Upper lobe of right lung (tissue), 1 donor: Measurements from ENCODE around the gene TAS2R43. TPM values are rescaled to one million over a fixed set of nuclear protein-coding genes. Genes with fewer than 3 reads are reported as not detected.
"Not testable (repeated sequence)": the region's sequence is repeated elsewhere in the genome, so short reads cannot be mapped to it uniquely, and the experiment has no call there.

Source experiments
- ATAC-seq: fragments of 200-7000 bp; cut with Tn5 transposase; one replicate; pipeline ENCODE4 v1.9.1; 2020; ENCODE audit warnings: mild to moderate bottlenecking, moderate library complexity
- DNase-seq: peaks from one replicate; pipeline ENCODE4 v3.0.0-alpha.2; 2020
- H3K27ac ChIP-seq: fragments of 200-600 bp; one replicate; pipeline ENCODE4 v1.8.0; 2022
- H3K27me3 ChIP-seq: fragments of 200-600 bp; one replicate; pipeline ENCODE4 v1.8.0; 2022; ENCODE audit warnings: mild to moderate bottlenecking
- H3K36me3 ChIP-seq: fragments of 200-600 bp; one replicate; pipeline ENCODE4 v1.8.0; 2022
- H3K4me1 ChIP-seq: fragments of 200-600 bp; one replicate; pipeline ENCODE4 v1.8.0; 2022
- H3K4me3 ChIP-seq: fragments of 200-600 bp; one replicate; pipeline ENCODE4 v1.8.0; 2022; ENCODE audit warnings: mild to moderate bottlenecking
- H3K9me3 ChIP-seq: fragments of 200-600 bp; one replicate; pipeline ENCODE4 v1.8.0; 2022
- intact Hi-C: fragments of 100-400 bp; cut with DNase I; formaldehyde crosslinking; loops from one replicate; pipeline ENCODE4 v1.11.0; 2022
- total RNA-seq: library from RNA; stranded (reverse); fragmentation: NEBNext Ultra II Directional; extraction: Animal tissue kit (Norgen Biotek cat#: 25700); gene quantifications from one replicate; pipeline ENCODE4 v1.2.1, GENCODE V29; 2021
- TF ChIP-seq, protein P1 (sequence below): fragments of 200-600 bp; IDR thresholded peaks from one replicate; pipeline ENCODE4 v1.8.0; 2022; ENCODE audit warnings: antibody characterized with exemption
- donor health status: DM: no; HTN: yes; CAD: no; lungs with severe emphysema.

TAS2R43 gene
- total RNA-seq, 1 donor from 2014 or later, result not detected

DNA sequence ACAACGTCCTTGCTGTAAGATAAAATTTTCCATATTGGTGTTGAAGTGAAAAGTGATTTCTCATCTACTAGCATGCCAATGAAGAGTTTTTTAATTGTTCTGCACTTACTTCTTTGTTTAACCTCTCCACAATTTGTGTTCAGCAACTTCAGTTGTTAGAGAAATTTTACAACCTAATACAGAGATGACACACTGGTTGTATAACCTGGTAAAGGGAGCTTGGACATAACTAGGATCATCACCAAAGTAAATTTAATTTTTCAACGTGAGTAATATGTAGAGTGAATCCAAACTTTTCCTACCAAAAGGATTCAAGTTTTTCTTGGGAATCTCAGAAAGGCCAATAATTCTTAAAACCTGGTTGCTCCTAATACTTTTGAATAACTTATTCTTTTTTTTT, 13.4 kb upstream of the TAS2R43 start:
- intact Hi-C loops, result no loop called here
- Histone ChIP-seq H3K4me3 (no peak overlapping the region), H3K27ac (no peak overlapping the region), H3K27me3 (no peaks in the 10 kb centered on the region), H3K9me3 (no peaks in the 10 kb centered on the region), H3K36me3 (no peaks in the 10 kb centered on the region), H3K4me1 (no peaks in the 10 kb centered on the region)
- DNase-seq, result no peak
- ATAC-seq, result no peak
- TF ChIP-seq, protein P1, sequence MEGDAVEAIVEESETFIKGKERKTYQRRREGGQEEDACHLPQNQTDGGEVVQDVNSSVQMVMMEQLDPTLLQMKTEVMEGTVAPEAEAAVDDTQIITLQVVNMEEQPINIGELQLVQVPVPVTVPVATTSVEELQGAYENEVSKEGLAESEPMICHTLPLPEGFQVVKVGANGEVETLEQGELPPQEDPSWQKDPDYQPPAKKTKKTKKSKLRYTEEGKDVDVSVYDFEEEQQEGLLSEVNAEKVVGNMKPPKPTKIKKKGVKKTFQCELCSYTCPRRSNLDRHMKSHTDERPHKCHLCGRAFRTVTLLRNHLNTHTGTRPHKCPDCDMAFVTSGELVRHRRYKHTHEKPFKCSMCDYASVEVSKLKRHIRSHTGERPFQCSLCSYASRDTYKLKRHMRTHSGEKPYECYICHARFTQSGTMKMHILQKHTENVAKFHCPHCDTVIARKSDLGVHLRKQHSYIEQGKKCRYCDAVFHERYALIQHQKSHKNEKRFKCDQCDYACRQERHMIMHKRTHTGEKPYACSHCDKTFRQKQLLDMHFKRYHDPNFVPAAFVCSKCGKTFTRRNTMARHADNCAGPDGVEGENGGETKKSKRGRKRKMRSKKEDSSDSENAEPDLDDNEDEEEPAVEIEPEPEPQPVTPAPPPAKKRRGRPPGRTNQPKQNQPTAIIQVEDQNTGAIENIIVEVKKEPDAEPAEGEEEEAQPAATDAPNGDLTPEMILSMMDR, result no peak

DNA sequence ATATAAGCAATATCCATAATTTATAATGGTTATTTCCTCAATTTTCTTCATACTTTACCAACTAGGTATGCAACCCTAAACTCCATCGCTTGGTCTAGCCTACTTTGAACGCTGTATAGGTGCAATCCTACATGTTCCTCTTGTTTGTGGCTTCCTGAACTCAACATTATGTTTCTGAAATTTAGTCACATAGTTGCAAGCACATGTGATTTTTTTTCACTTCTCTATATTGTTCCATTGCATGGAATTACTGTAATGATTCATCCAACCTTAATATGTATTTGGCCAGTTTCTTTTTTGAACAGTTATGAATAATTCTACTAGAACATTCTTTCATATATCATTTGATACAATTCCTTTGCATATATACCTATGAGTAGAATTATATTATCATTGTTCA, 2.8 kb upstream of the TAS2R43 start:
- H3K36me3 ChIP-seq, ATAC-seq, H3K27me3 ChIP-seq, DNase-seq, H3K4me3 ChIP-seq, H3K27ac ChIP-seq, H3K9me3 ChIP-seq, H3K4me1 ChIP-seq, intact Hi-C loops: not testable (repeated sequence)

DNA sequence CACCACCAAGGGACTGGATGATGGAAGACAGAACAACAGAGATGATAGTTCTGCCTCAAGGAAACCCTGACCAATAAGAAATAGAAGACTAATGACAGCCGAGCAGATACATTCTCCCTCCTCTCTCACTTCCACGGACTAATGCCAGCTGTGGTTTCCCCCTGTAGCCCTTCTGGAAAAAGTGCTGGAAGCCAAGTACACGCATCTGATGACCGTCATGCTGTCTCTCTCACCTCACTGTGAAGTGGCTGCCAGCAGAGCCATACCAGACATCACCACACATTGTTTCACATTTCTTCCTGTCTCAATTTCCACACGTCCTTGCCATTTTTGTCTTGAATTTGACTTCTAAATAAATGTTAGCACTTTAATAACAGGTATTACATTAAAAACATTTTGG, 2.9 kb downstream of the TAS2R43 start:
- intact Hi-C loops, result no loop called here
- Histone ChIP-seq H3K36me3 (no peaks in the 10 kb centered on the region), H3K4me1 (no peaks in the 10 kb centered on the region), H3K27ac (no peak overlapping the region), H3K4me3 (no peak overlapping the region), H3K27me3 (no peaks in the 10 kb centered on the region), H3K9me3 (no peaks in the 10 kb centered on the region)
- TF ChIP-seq, protein P1, result no peak
- ATAC-seq, result no peak
- DNase-seq, result no peak

DNA sequence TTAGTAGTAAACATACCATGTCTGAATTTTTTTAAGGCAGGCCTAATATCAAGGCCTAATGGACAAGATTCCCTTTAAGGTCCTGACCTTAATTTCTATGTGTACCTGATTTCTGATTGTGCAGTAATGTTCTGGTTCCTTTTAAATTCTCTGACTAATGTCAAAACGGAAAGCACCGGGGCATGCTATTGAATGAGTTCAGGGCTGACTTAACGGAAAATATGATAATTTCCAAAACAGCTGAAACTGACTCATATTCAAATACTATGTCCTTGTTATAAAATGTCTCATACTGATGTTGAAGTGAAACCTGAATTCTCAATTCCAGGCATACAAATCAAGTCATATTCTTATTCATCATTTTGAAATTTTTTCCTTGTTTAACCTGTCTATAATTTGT, 6.7 kb downstream of the TAS2R43 start:
- Histone ChIP-seq H3K36me3 (no peaks in the 10 kb centered on the region), H3K4me1 (no peaks in the 10 kb centered on the region), H3K27me3 (no peaks in the 10 kb centered on the region), H3K27ac (no peak overlapping the region), H3K9me3 (no peaks in the 10 kb centered on the region), H3K4me3 (no peak overlapping the region)
- TF ChIP-seq, protein P1, result no peak
- ATAC-seq (no peak), DNase-seq (no peak)
- intact Hi-C loops, result no loop called here

DNA sequence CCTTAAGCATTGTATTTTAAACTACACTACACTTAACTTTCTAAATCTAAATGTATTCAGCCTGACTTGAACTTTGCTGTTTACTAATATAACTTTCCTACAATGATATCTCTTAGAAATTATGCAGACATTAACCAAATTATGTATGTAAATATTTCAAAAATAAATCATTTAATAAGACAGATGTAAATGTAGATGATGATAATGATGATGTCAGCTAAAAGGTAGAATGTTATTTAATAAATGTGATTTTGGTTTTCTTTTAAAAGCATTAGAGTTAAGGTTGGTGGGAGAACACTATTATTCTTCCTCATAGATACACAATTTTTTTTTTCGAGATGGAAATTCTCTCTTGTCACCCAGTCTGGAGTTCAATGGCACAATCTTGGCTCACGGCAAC, 10.1 kb downstream of the TAS2R43 start:
- no peak for DNase-seq
- no peak overlapping the region for H3K27ac ChIP-seq
- no peaks in the 10 kb centered on the region for H3K36me3 ChIP-seq
- H3K4me1 ChIP-seq, result no peaks in the 10 kb centered on the region
- intact Hi-C loops, result no loop called here
- TF ChIP-seq, protein P1, result no peak
- H3K4me3 ChIP-seq, result no peak overlapping the region
- H3K27me3 ChIP-seq, result no peaks in the 10 kb centered on the region
- ATAC-seq, result no peak
- no peaks in the 10 kb centered on the region for H3K9me3 ChIP-seq

DNA sequence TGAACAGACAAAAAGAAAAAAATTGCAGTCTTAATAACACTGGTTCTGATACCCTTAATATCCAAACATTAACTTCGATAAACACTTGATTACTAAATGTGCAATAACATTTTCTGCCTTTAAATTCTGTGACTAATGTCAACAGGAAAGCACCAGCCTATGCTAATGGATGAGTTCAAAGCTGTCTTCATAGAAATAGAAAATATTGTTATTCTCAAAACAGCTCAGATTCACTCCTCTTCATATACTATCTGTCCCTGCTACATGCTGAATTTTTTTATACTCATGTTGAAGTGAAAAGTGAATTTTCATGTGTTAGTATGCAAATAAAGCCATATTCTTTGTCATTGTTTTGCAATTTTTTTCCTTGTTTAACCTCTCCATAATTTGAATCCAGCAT, 13.9 kb downstream of the TAS2R43 start:
- TF ChIP-seq, protein P1, result no peak
- H3K27ac ChIP-seq, result no peak overlapping the region
- H3K4me1 ChIP-seq, result no peaks in the 10 kb centered on the region
- intact Hi-C loops, result no loop called here
- ATAC-seq (no peak), DNase-seq (no peak)
- no peaks in the 10 kb centered on the region for H3K36me3 ChIP-seq
- no peaks in the 10 kb centered on the region for H3K27me3 ChIP-seq
- no peaks in the 10 kb centered on the region for H3K9me3 ChIP-seq
- no peak overlapping the region for H3K4me3 ChIP-seq
